H54 (cell line): Measurements from ENCODE around the gene UBAP2.
"Not testable (repeated sequence)": the region's sequence is repeated elsewhere in the genome, so short reads cannot be mapped to it uniquely, and the experiment has no call there.

ENCODE experiments used
- DNase-seq: peaks from one replicate; pipeline ENCODE4 v3.0.0; 2011; ENCODE audit warnings: low spot score, mixed read lengths; ENCODE audit not compliant: insufficient read length
- FAIRE-seq: peaks from 3 replicates; lab custom pipeline; 2011; peaks lifted over from hg19 to GRCh38; lab: Jason Lieb, UNC
- POLR2A ChIP-seq: IDR thresholded peaks from 2 replicates; pipeline ENCODE4 v1.6.1; 2011; ENCODE audit warnings: low read depth, mild to moderate bottlenecking, low read length

The UBAP2 gene

GRCh38 chr9:34070606-34071324, 22.1 kb upstream of the UBAP2 start:
- FAIRE-seq (no peak), DNase-seq (no peak)
- TF ChIP-seq POLR2A = no peak

GRCh38 chr9:34069831-34070230, 21.1 kb upstream of the UBAP2 start:
- DNase-seq (no peak), FAIRE-seq (no peak)
- TF ChIP-seq POLR2A = no peak

GRCh38 chr9:34065541-34065940, 16.9 kb upstream of the UBAP2 start:
- DNase-seq = no peak
- FAIRE-seq = no peak
- TF ChIP-seq POLR2A = no peak

GRCh38 chr9:34059954-34060353, 11.3 kb upstream of the UBAP2 start:
- FAIRE-seq = no peak
- no peak for DNase-seq
- no peak for TF ChIP-seq POLR2A

- no peak for TF ChIP-seq POLR2A
- DNase-seq = no peak
- no peak for FAIRE-seq
Observed at GRCh38 chr9:34059281-34059680, 10.6 kb upstream of the UBAP2 start.

GRCh38 chr9:34049630-34050384, 1.1 kb upstream of the UBAP2 start:
- no peak for DNase-seq
- TF ChIP-seq POLR2A = no peak
- FAIRE-seq = no peak

GRCh38 chr9:34047864-34048726, 592 bp downstream of the UBAP2 start:
- no peak for DNase-seq
- no peak for TF ChIP-seq POLR2A
- FAIRE-seq = no peak

- TF ChIP-seq POLR2A = no peak
- DNase-seq (no peak), FAIRE-seq (no peak)
Observed at GRCh38 chr9:34046784-34047379, 1.8 kb downstream of the UBAP2 start.

- no peak for TF ChIP-seq POLR2A
- DNase-seq = no peak
- no peak for FAIRE-seq
Observed at GRCh38 chr9:34045903-34046302, 2.8 kb downstream of the UBAP2 start.

GRCh38 chr9:34042074-34042473, 6.6 kb downstream of the UBAP2 start:
- not testable (repeated sequence) for DNase-seq, FAIRE-seq

- not testable (repeated sequence) for DNase-seq, FAIRE-seq
Observed at GRCh38 chr9:34038851-34039250, 9.8 kb downstream of the UBAP2 start.

- no peak for DNase-seq
Observed at GRCh38 chr9:34037626-34038025, 11.1 kb downstream of the UBAP2 start.

GRCh38 chr9:34036625-34037024, 12.1 kb downstream of the UBAP2 start:
- no peak for FAIRE-seq
- no peak for DNase-seq
- TF ChIP-seq POLR2A = no peak

More at GRCh38 chr9:34037626-34038025, 11.1 kb downstream of the UBAP2 start:
- no peak for TF ChIP-seq POLR2A
- FAIRE-seq = no peak
